Small intestine (tissue), 7 donors: ENCODE results near the gene CNTNAP3. TPM values are rescaled to one million over a fixed set of nuclear protein-coding genes. Genes with fewer than 3 reads are reported as not detected.
A peak's percentile ranks its signal among the peaks of the same experiment; 100 is the strongest.
"Not testable (repeated sequence)": the region's sequence is repeated elsewhere in the genome, so short reads cannot be mapped to it uniquely, and the experiment has no call there.

Experiments
- DNase-seq, 2 donors: peaks; one replicate each; pipeline versions ENCODE4 v3.0.0 to v3.0.0-alpha.2; 2013
- FAIRE-seq: peaks from 2 replicates; lab custom pipeline; 2012; peaks lifted over from hg19 to GRCh38; lab: Jason Lieb, UNC
- H3K27ac ChIP-seq, 3 donors: one replicate each; pipeline ENCODE4 v1.5.1; 2013; ENCODE audit warnings: low read length in 2 of 3, mild to moderate bottlenecking in 2 of 3, control low read depth in 1 of 3, inconsistent platforms in 1 of 3, low read depth in 1 of 3, moderate library complexity in 1 of 3
- H3K27me3 ChIP-seq, 3 donors: one replicate each; pipeline ENCODE4 v1.6.1; 2013; ENCODE audit warnings: low read length in 3 of 3, inconsistent platforms in 1 of 3; ENCODE audit not compliant: control insufficient read depth in 3 of 3, insufficient read depth in 3 of 3
- H3K36me3 ChIP-seq, 3 donors: one replicate each; pipeline ENCODE4 v1.6.1; 2013; ENCODE audit warnings: low read length in 3 of 3, inconsistent platforms in 1 of 3, low read depth in 1 of 3, mild to moderate bottlenecking in 1 of 3, moderate library complexity in 1 of 3; ENCODE audit not compliant: control insufficient read depth in 3 of 3, insufficient read depth in 2 of 3
- H3K4me1 ChIP-seq, 3 donors: one replicate each; pipeline ENCODE4 v1.6.1; 2013; ENCODE audit warnings: low read length in 2 of 3, inconsistent platforms in 1 of 3, low read depth in 1 of 3, mild to moderate bottlenecking in 1 of 3, moderate library complexity in 1 of 3; ENCODE audit not compliant: control insufficient read depth in 3 of 3, insufficient read depth in 2 of 3
- H3K4me3 ChIP-seq, 3 donors: one replicate each; pipeline ENCODE4 v1.5.1; 2013; ENCODE audit warnings: low read length in 3 of 3, control low read depth in 1 of 3, inconsistent platforms in 1 of 3, low read depth in 1 of 3, mild to moderate bottlenecking in 1 of 3, moderate library complexity in 1 of 3
- H3K9me3 ChIP-seq, 2 donors: one replicate each; pipeline ENCODE4 v1.6.1; 2013; ENCODE audit warnings: low read depth in 1 of 2, low read length in 1 of 2; ENCODE audit not compliant: control insufficient read depth in 2 of 2, insufficient read depth in 1 of 2
- WGBS, 3 donors: extraction: QIAGEN DNeasy Blood & Tissue Kit; methylation state at CpG; one replicate each; pipeline ENCODE4 v1.1.7; 2013; 5-methylcytosine and 5-hydroxymethylcytosine counted together
- polyA plus RNA-seq, 4 donors: library from polyadenylated mRNA; stranded (reverse) in 3 of 4; unstranded in 1 of 4; fragments of 200-250 nt in 3 of 4; fragments of 120-200 nt in 1 of 4; gene quantifications; one replicate each; pipeline versions ENCODE4 v1.2.1 to v1.2.3, GENCODE V29; 2013
- donor health status: healthy with polysubstance abuse.
- donor health status: control.
- donor health status: control.
- donor health status: Bipolar disorder and iron deficiency.
- donor health status: healthy.

The CNTNAP3 gene
- polyA plus RNA-seq, 4 donors, result 0.86 to 1.6 TPM; not detected in 2

DNA sequence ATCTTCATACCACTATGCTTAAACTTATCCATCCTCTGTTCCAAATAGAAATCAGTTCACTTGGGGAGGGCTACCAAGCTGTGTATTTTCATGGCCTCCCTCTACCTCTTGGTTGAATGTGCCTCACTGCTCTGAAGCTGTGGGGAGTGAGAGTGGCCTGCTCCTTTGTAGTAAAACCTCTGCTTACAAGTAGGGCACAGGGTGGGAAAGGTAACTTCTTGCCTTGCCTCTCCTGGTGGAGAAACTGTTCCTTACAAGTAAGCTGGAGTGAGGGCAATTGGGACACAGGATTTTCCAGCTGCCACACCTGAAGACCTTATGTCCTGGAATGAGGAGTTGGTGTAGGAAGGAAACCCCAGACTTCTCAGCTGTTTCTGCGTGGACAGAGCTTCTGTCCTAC is 190.8 kb downstream of the CNTNAP3 start:
- H3K4me3 ChIP-seq, H3K9me3 ChIP-seq, DNase-seq, H3K27me3 ChIP-seq, H3K4me1 ChIP-seq, H3K27ac ChIP-seq, FAIRE-seq, H3K36me3 ChIP-seq: not testable (repeated sequence)
- WGBS, 3 donors, result 80 to 100% methylated on average over 1 of the region's 1 CpG; no CpG with 5 or more reads in 1 of the 3 donors

DNA sequence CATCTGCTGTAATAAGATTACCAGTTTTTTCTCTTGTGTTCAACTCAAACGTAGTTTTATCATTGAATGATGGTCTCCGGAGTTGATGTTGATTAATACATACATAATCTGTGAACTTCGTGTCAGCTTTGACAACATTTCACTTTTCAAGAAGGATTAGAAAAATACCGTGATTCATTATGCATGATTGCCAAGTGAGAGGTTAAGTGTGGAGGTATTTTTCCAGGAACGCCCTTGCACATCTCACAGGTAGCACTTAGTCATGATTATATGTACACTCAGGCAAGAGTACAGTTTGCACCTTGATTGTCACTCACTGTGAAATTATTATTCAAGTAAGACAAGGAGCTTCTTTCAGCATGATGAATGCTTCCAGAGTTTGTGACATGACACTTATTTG is 202.7 kb downstream of the CNTNAP3 start:
- H3K36me3 ChIP-seq, FAIRE-seq, DNase-seq, H3K4me1 ChIP-seq, H3K4me3 ChIP-seq, H3K27ac ChIP-seq, H3K9me3 ChIP-seq, H3K27me3 ChIP-seq: not testable (repeated sequence)
- 80 to 84% (median 80%) methylated on average over 5 of the region's 5 CpGs for WGBS, 3 donors

DNA sequence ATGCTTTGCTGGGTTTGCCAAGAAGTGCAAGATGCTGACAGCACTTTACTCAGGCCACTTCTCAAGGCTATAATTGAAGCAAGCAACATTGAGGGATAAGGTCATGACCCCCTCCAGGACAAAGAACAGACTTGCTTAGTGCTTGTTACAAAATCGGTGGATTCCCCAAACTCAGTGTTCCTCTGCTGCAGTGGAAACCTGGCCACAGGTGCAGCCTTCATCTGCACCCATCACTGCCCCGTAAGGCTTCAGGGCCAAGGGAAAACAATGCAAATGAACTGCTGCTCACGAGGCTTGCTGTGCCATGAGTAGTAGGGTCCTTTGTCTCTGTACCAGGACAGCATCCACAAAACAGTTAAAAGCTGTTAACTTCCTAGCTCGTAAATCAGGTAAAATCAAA is 205.4 kb downstream of the CNTNAP3 start:
- not testable (repeated sequence) for H3K4me1 ChIP-seq, H3K27ac ChIP-seq, H3K9me3 ChIP-seq, H3K4me3 ChIP-seq, FAIRE-seq, H3K36me3 ChIP-seq, DNase-seq, H3K27me3 ChIP-seq
- WGBS, 3 donors, result 48 to 72% (median 53%) methylated on average over 4 of the region's 4 CpGs

GRCh38 chr9:39080081-39080480 is 207.9 kb downstream of the CNTNAP3 start:
- not testable (repeated sequence) for H3K9me3 ChIP-seq, H3K4me1 ChIP-seq, H3K27ac ChIP-seq, H3K4me3 ChIP-seq, H3K36me3 ChIP-seq, DNase-seq, H3K27me3 ChIP-seq, FAIRE-seq
- WGBS, 3 donors, result 43 to 72% (median 47%) methylated on average over 2 to 3 of the region's 3 CpGs

- H3K4me1 ChIP-seq, FAIRE-seq, H3K36me3 ChIP-seq, H3K27me3 ChIP-seq, H3K27ac ChIP-seq, H3K9me3 ChIP-seq: not testable (repeated sequence)
- DNase-seq, result peak; percentile 39 to 69
- H3K4me3 ChIP-seq, result peak overlapping the region in 1 of 3 donors; percentile 38
- WGBS, 3 donors, result 7 to 9% (median 8%) methylated on average over 35 to 49 of the region's 49 CpGs
Observed at GRCh38 chr9:39078621-39079256, 209.2 kb downstream of the CNTNAP3 start.

DNA sequence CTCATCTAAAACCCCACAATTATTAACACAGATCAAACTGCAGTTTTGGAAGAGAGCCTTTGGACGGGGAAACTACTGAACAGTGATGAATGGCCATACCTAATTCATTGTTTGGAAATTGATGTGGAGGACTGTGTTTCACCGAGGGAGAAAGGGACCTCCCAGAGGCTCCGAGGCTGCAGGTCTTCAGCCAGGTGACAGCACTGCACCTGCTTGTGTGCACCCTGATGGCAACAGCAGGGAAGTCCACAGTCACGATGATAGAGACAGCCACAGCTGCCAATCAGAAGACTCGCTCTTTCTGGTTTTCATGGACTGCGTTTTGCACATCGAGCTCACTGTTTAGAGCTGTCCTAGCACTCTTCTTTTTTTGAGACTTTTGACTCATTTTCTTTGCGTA is 214.4 kb downstream of the CNTNAP3 start:
- H3K9me3 ChIP-seq, H3K4me3 ChIP-seq, FAIRE-seq, H3K27me3 ChIP-seq, DNase-seq, H3K4me1 ChIP-seq, H3K36me3 ChIP-seq, H3K27ac ChIP-seq: not testable (repeated sequence)
- WGBS, 3 donors, result 61 to 75% (median 70%) methylated on average over 8 of the region's 8 CpGs

GRCh38 chr9:39067683-39068082 is 220.3 kb downstream of the CNTNAP3 start:
- 70 to 82% (median 70%) methylated on average over 5 of the region's 5 CpGs for WGBS, 3 donors
- FAIRE-seq, H3K27me3 ChIP-seq: not testable (repeated sequence)

DNA sequence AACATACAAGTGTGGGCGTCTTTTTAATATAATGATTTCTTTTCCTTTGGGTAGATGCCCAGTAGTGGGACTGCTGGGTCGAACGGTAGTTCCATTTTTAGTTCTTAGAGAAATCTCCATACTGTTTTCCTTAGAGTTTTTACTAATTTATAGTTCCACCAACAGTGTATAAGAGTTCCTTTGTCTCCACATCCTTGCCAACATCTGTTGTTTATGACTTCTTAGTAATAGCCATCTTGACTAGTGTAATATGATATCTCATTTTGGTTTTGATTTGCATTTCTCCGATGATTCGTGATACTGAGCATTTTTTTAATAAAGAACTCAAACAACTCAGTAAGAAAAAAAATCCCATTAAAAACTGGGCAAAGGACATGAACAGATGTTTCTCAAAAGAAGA is 225.0 kb downstream of the CNTNAP3 start:
- WGBS, 3 donors, result 69 to 85% (median 83%) methylated on average over 5 of the region's 5 CpGs

More at GRCh38 chr9:39067683-39068082, 220.3 kb downstream of the CNTNAP3 start:
- DNase-seq, H3K9me3 ChIP-seq, H3K36me3 ChIP-seq, H3K27ac ChIP-seq, H3K4me3 ChIP-seq, H3K4me1 ChIP-seq: not testable (repeated sequence)

DNA sequence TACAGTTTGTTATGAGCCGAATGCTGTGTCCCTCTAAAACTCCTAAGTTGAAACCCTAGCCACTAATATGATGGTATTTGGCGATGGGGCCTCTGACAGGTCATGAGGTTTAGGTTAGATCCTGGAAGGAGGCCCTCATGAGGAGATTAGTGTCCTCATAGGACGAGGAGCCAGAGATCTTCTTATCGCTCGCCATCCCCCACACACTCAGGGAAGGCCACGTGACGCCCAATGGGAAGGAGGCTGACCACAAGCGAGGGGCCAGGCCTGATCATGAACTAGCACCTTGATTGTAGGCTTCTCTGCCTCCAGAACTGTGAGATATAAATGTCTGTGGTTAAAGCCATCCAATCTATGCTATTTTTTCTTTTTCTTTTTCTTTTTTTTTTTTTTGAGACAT is 233.5 kb downstream of the CNTNAP3 start:
- H3K36me3 ChIP-seq, H3K27me3 ChIP-seq, H3K27ac ChIP-seq, H3K4me1 ChIP-seq, H3K4me3 ChIP-seq, FAIRE-seq, DNase-seq, H3K9me3 ChIP-seq: not testable (repeated sequence)
- WGBS, 3 donors, result 81 to 91% (median 84%) methylated on average over 8 of the region's 8 CpGs

More for the DNA sequence above, 225.0 kb downstream of the CNTNAP3 start:
- not testable (repeated sequence) for DNase-seq, H3K9me3 ChIP-seq, H3K36me3 ChIP-seq, FAIRE-seq, H3K27ac ChIP-seq, H3K4me3 ChIP-seq, H3K4me1 ChIP-seq, H3K27me3 ChIP-seq
